Measurements from ENCODE around the gene BAAT. TPM values are rescaled to one million over a fixed set of nuclear protein-coding genes. Genes with fewer than 3 reads are reported as not detected.
A peak's percentile ranks its signal among the peaks of the same experiment; 100 is the strongest.

Gene BAAT
- total and polyA plus RNA-seq, 9 of the 15 experiments (the other 6 are each of a cell fraction or from before 2014, with no cell fraction given): 0.17 to 0.76 (median 0.32) TPM

DNA sequence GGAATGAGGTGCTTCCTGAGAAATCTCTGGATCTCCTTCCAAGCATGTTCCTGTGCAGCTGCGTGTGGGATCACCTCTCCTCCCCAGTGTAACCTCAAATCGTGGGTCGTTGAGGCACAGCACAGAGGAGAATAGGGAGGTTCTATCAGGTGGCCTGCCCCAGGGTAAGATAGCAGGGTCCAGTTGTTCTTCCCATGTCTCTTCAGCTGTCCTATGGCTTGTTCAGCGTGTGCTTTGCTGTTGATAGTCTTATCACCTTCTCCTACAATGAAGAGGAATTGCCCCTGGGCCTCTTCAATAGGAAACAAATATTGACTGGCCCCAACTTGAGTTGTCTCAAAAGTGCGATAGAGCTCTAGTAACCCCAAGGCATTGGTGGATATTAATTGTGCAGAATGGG lies 22.4 kb downstream of the BAAT start (continued):
- TF ChIP-seq, protein P1, sequence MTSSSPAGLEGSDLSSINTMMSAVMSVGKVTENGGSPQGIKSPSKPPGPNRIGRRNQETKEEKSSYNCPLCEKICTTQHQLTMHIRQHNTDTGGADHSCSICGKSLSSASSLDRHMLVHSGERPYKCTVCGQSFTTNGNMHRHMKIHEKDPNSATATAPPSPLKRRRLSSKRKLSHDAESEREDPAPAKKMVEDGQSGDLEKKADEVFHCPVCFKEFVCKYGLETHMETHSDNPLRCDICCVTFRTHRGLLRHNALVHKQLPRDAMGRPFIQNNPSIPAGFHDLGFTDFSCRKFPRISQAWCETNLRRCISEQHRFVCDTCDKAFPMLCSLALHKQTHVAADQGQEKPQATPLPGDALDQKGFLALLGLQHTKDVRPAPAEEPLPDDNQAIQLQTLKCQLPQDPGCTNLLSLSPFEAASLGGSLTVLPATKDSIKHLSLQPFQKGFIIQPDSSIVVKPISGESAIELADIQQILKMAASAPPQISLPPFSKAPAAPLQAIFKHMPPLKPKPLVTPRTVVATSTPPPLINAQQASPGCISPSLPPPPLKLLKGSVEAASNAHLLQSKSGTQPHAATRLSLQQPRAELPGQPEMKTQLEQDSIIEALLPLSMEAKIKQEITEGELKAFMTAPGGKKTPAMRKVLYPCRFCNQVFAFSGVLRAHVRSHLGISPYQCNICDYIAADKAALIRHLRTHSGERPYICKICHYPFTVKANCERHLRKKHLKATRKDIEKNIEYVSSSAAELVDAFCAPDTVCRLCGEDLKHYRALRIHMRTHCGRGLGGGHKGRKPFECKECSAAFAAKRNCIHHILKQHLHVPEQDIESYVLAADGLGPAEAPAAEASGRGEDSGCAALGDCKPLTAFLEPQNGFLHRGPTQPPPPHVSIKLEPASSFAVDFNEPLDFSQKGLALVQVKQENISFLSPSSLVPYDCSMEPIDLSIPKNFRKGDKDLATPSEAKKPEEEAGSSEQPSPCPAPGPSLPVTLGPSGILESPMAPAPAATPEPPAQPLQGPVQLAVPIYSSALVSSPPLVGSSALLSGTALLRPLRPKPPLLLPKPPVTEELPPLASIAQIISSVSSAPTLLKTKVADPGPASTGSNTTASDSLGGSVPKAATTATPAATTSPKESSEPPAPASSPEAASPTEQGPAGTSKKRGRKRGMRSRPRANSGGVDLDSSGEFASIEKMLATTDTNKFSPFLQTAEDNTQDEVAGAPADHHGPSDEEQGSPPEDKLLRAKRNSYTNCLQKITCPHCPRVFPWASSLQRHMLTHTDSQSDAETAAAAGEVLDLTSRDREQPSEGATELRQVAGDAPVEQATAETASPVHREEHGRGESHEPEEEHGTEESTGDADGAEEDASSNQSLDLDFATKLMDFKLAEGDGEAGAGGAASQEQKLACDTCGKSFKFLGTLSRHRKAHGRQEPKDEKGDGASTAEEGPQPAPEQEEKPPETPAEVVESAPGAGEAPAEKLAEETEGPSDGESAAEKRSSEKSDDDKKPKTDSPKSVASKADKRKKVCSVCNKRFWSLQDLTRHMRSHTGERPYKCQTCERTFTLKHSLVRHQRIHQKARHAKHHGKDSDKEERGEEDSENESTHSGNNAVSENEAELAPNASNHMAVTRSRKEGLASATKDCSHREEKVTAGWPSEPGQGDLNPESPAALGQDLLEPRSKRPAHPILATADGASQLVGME (CRISPR knock-in tag; IDR thresholded peaks at IDR 0.05): no peak
- TF ChIP-seq, protein P2, sequence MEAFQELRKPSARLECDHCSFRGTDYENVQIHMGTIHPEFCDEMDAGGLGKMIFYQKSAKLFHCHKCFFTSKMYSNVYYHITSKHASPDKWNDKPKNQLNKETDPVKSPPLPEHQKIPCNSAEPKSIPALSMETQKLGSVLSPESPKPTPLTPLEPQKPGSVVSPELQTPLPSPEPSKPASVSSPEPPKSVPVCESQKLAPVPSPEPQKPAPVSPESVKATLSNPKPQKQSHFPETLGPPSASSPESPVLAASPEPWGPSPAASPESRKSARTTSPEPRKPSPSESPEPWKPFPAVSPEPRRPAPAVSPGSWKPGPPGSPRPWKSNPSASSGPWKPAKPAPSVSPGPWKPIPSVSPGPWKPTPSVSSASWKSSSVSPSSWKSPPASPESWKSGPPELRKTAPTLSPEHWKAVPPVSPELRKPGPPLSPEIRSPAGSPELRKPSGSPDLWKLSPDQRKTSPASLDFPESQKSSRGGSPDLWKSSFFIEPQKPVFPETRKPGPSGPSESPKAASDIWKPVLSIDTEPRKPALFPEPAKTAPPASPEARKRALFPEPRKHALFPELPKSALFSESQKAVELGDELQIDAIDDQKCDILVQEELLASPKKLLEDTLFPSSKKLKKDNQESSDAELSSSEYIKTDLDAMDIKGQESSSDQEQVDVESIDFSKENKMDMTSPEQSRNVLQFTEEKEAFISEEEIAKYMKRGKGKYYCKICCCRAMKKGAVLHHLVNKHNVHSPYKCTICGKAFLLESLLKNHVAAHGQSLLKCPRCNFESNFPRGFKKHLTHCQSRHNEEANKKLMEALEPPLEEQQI (IDR thresholded peaks at IDR 0.05): no peak
- TF ChIP-seq TEAD4 (IDR thresholded peaks at IDR 0.05; ENCODE audit: low read length) (peak; percentile 68), TEAD4 (CRISPR knock-in tag; IDR thresholded peaks at IDR 0.05; ENCODE audit: borderline replicate concordance) (no peak), TBP (optimal IDR thresholded peaks at IDR 0.05; ENCODE audit: low read depth, low read length) (no peak), SMARCA4 (IDR thresholded peaks at IDR 0.05) (peak; percentile 50; the same call in 1 of the 2 replicates), BACH1 (tag; IDR thresholded peaks at IDR 0.05) (no peak), KDM1A (IDR thresholded peaks at IDR 0.05) (peak in 1 of 2 experiments; percentile 35; a peak in 1 of 4 replicates), SOX6 (IDR thresholded peaks at IDR 0.05) (peak; percentile 57; the same call in 1 of the 2 replicates), CHD2 (IDR thresholded peaks at IDR 0.05; ENCODE audit: low read depth, low read length) (no peak), MTA2 (IDR thresholded peaks at IDR 0.05; ENCODE audit: low read depth) (peak; percentile 32; the same call in 1 of the 2 replicates), CBFA2T3 (IDR thresholded peaks at IDR 0.05) (peak; percentile 85), EHMT2 (IDR thresholded peaks at IDR 0.05) (peak; percentile 45; the same call in 1 of the 2 replicates), NCOR1 (IDR thresholded peaks at IDR 0.05) (peak; percentile 65; the same call in 1 of the 2 replicates)
- TF ChIP-seq, protein P3, sequence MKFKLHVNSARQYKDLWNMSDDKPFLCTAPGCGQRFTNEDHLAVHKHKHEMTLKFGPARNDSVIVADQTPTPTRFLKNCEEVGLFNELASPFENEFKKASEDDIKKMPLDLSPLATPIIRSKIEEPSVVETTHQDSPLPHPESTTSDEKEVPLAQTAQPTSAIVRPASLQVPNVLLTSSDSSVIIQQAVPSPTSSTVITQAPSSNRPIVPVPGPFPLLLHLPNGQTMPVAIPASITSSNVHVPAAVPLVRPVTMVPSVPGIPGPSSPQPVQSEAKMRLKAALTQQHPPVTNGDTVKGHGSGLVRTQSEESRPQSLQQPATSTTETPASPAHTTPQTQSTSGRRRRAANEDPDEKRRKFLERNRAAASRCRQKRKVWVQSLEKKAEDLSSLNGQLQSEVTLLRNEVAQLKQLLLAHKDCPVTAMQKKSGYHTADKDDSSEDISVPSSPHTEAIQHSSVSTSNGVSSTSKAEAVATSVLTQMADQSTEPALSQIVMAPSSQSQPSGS (CRISPR knock-in tag; IDR thresholded peaks at IDR 0.05): no peak
- TF ChIP-seq, protein P4, sequence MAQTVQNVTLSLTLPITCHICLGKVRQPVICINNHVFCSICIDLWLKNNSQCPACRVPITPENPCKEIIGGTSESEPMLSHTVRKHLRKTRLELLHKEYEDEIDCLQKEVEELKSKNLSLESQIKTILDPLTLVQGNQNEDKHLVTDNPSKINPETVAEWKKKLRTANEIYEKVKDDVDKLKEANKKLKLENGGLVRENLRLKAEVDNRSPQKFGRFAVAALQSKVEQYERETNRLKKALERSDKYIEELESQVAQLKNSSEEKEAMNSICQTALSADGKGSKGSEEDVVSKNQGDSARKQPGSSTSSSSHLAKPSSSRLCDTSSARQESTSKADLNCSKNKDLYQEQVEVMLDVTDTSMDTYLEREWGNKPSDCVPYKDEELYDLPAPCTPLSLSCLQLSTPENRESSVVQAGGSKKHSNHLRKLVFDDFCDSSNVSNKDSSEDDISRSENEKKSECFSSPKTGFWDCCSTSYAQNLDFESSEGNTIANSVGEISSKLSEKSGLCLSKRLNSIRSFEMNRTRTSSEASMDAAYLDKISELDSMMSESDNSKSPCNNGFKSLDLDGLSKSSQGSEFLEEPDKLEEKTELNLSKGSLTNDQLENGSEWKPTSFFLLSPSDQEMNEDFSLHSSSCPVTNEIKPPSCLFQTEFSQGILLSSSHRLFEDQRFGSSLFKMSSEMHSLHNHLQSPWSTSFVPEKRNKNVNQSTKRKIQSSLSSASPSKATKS (CRISPR knock-in tag; IDR thresholded peaks at IDR 0.05): no peak
- TF ChIP-seq, protein P5, sequence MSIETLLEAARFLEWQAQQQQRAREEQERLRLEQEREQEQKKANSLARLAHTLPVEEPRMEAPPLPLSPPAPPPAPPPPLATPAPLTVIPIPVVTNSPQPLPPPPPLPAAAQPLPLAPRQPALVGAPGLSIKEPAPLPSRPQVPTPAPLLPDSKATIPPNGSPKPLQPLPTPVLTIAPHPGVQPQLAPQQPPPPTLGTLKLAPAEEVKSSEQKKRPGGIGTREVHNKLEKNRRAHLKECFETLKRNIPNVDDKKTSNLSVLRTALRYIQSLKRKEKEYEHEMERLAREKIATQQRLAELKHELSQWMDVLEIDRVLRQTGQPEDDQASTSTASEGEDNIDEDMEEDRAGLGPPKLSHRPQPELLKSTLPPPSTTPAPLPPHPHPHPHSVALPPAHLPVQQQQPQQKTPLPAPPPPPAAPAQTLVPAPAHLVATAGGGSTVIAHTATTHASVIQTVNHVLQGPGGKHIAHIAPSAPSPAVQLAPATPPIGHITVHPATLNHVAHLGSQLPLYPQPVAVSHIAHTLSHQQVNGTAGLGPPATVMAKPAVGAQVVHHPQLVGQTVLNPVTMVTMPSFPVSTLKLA (conservative IDR thresholded peaks at IDR 0.05): 0 out of 4 replicates have a peak, but pooled peaks of 1 of the 2 experiments have one; percentile 18

Measured in K562 (cell line).